Measurements from ENCODE around the gene FAR2. TPM values are rescaled to one million over a fixed set of nuclear protein-coding genes. Genes with fewer than 3 reads are reported as not detected.

Gene FAR2
- polyA plus RNA-seq, 3 donors, result 37.8 to 43.7 (median 40.9) TPM

Other genes with a start within 250 kb of the FAR2 start
- gene ERGIC2, start 231.9 kb downstream of the FAR2 start, polyA plus RNA-seq (ENCODE audit: insufficient read length in 3 of 3), result 100 to 1,000 TPM; 103 to 117 (median 109) TPM

Measured in right renal cortex interstitium (tissue), 3 donors.